Measurements from ENCODE around the gene ARRDC1.

The ARRDC1 gene

GRCh38 chr9:137632230-137633161 lies 27.0 kb downstream of the ARRDC1 start:
- DNase-seq (ENCODE audit: low read depth in 1 of 2, low spot score in 1 of 2) = no peak

GRCh38 chr9:137634016-137634415 lies 28.5 kb downstream of the ARRDC1 start:
- no peak for DNase-seq (ENCODE audit: low read depth in 1 of 2, low spot score in 1 of 2)

- DNase-seq (ENCODE audit: low read depth in 1 of 2, low spot score in 1 of 2) = no peak
Observed at GRCh38 chr9:137638680-137639079, 33.2 kb downstream of the ARRDC1 start.

GRCh38 chr9:137639303-137640051 lies 34.0 kb downstream of the ARRDC1 start:
- no peak for DNase-seq (ENCODE audit: low read depth in 1 of 2, low spot score in 1 of 2)

GRCh38 chr9:137640862-137641261 lies 35.4 kb downstream of the ARRDC1 start:
- no peak for DNase-seq (ENCODE audit: low read depth in 1 of 2, low spot score in 1 of 2)

GRCh38 chr9:137642118-137642601 lies 36.7 kb downstream of the ARRDC1 start:
- no peak for DNase-seq (ENCODE audit: low read depth in 1 of 2, low spot score in 1 of 2)

GRCh38 chr9:137642892-137643291 lies 37.4 kb downstream of the ARRDC1 start:
- DNase-seq (ENCODE audit: low read depth in 1 of 2, low spot score in 1 of 2) = no peak

- DNase-seq (ENCODE audit: low read depth in 1 of 2, low spot score in 1 of 2) = no peak
Observed at GRCh38 chr9:137643921-137644320, 38.4 kb downstream of the ARRDC1 start.

- DNase-seq (ENCODE audit: low read depth in 1 of 2, low spot score in 1 of 2) = no peak
Observed at GRCh38 chr9:137645211-137645610, 39.7 kb downstream of the ARRDC1 start.

GRCh38 chr9:137646341-137646740 lies 40.9 kb downstream of the ARRDC1 start:
- DNase-seq (ENCODE audit: low read depth in 1 of 2, low spot score in 1 of 2) = no peak

GRCh38 chr9:137647096-137647714 lies 41.7 kb downstream of the ARRDC1 start:
- DNase-seq (ENCODE audit: low read depth in 1 of 2, low spot score in 1 of 2) = no peak

GRCh38 chr9:137648396-137648795 lies 42.9 kb downstream of the ARRDC1 start:
- no peak for DNase-seq (ENCODE audit: low read depth in 1 of 2, low spot score in 1 of 2)

- DNase-seq (ENCODE audit: low read depth in 1 of 2, low spot score in 1 of 2) = no peak
Observed at GRCh38 chr9:137649553-137649952, 44.1 kb downstream of the ARRDC1 start.

GRCh38 chr9:137650259-137650658 lies 44.8 kb downstream of the ARRDC1 start:
- no peak for DNase-seq (ENCODE audit: low read depth in 1 of 2, low spot score in 1 of 2)

GRCh38 chr9:137650779-137651178 lies 45.3 kb downstream of the ARRDC1 start:
- no peak for DNase-seq (ENCODE audit: low read depth in 1 of 2, low spot score in 1 of 2)

- no peak for DNase-seq (ENCODE audit: low read depth in 1 of 2, low spot score in 1 of 2)
Observed at GRCh38 chr9:137656416-137656815, 50.9 kb downstream of the ARRDC1 start.

GRCh38 chr9:137657606-137658005 lies 52.1 kb downstream of the ARRDC1 start:
- no peak for DNase-seq (ENCODE audit: low read depth in 1 of 2, low spot score in 1 of 2)

GRCh38 chr9:137658781-137659180 lies 53.3 kb downstream of the ARRDC1 start:
- DNase-seq (ENCODE audit: low read depth in 1 of 2, low spot score in 1 of 2) = no peak

- DNase-seq (ENCODE audit: low read depth in 1 of 2, low spot score in 1 of 2) = no peak
Observed at GRCh38 chr9:137660144-137660543, 54.7 kb downstream of the ARRDC1 start.

- no peak for DNase-seq (ENCODE audit: low read depth in 1 of 2, low spot score in 1 of 2)
Observed at GRCh38 chr9:137663584-137663983, 58.1 kb downstream of the ARRDC1 start.

GRCh38 chr9:137664676-137665075 lies 59.2 kb downstream of the ARRDC1 start:
- DNase-seq (ENCODE audit: low read depth in 1 of 2, low spot score in 1 of 2) = no peak
